Measurements from ENCODE around the gene MAF. TPM values are rescaled to one million over a fixed set of nuclear protein-coding genes. Genes with fewer than 3 reads are reported as not detected.

The MAF gene
- total and polyA plus RNA-seq, 2 of the 13 experiments (the other 11 are each of a cell fraction or from before 2014, with no cell fraction given): 0.07 to 0.31 TPM

DNA sequence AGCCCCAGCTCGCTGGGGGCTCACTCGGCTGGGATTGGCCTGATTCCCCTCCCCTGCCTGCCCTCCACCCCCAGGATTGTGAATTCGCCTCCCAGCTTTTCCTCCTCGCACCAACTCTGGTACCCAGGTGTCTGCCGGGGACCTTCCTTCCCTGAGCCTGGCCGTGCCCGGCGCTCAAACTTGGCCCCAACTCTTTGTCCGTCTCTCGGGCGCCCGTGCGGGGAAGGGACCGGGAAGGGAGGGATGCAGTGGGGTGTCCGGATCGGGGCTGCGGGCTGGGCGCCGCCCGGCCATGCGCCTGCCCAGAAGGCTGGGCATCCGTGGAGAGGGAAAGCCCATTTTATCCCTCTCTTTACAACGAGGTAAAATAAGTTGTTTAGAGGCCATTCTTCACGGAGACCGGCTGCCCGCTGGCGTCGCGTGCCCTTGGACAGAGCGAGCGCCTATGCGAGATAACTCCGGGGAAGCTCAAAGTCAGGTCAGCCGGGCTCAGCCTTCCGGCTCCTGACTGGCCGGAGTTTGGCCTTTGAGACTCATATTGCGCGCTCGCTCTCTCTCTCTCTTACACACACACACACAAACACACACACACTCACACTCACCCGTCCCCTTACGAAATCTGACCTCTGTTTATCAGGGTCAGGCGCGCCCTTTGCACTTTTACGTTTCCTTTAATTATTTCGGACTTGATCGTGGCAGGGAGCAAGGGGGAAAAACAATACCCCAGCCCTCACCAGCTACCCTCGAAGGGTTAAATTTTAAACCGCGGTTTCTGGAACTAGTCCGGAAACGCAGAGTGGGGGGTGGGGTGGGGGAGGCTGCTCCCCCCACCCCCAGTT lies 774 bp upstream of the MAF start (continued):
- TF ChIP-seq FOXA1 (IDR thresholded peaks at IDR 0.05): no peak
- 0 out of 2 replicates have a peak, but pooled peaks have one; percentile 30 for TF ChIP-seq FOXA1 (CRISPR knock-in tag; IDR thresholded peaks at IDR 0.05)
- TF ChIP-seq, protein P1, sequence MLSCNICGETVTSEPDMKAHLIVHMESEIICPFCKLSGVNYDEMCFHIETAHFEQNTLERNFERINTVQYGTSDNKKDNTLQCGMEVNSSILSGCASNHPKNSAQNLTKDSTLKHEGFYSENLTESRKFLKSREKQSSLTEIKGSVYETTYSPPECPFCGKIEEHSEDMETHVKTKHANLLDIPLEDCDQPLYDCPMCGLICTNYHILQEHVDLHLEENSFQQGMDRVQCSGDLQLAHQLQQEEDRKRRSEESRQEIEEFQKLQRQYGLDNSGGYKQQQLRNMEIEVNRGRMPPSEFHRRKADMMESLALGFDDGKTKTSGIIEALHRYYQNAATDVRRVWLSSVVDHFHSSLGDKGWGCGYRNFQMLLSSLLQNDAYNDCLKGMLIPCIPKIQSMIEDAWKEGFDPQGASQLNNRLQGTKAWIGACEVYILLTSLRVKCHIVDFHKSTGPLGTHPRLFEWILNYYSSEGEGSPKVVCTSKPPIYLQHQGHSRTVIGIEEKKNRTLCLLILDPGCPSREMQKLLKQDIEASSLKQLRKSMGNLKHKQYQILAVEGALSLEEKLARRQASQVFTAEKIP (CRISPR knock-in tag; IDR thresholded peaks at IDR 0.05; ENCODE audit: borderline replicate concordance): no peak
- TF ChIP-seq, protein P2, sequence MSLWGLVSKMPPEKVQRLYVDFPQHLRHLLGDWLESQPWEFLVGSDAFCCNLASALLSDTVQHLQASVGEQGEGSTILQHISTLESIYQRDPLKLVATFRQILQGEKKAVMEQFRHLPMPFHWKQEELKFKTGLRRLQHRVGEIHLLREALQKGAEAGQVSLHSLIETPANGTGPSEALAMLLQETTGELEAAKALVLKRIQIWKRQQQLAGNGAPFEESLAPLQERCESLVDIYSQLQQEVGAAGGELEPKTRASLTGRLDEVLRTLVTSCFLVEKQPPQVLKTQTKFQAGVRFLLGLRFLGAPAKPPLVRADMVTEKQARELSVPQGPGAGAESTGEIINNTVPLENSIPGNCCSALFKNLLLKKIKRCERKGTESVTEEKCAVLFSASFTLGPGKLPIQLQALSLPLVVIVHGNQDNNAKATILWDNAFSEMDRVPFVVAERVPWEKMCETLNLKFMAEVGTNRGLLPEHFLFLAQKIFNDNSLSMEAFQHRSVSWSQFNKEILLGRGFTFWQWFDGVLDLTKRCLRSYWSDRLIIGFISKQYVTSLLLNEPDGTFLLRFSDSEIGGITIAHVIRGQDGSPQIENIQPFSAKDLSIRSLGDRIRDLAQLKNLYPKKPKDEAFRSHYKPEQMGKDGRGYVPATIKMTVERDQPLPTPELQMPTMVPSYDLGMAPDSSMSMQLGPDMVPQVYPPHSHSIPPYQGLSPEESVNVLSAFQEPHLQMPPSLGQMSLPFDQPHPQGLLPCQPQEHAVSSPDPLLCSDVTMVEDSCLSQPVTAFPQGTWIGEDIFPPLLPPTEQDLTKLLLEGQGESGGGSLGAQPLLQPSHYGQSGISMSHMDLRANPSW (CRISPR knock-in tag; IDR thresholded peaks at IDR 0.05; ENCODE audit: borderline replicate concordance): no peak
- TF ChIP-seq ZNF124 (CRISPR knock-in tag; IDR thresholded peaks at IDR 0.05): no peak
- TF ChIP-seq ZKSCAN8 (CRISPR knock-in tag; IDR thresholded peaks at IDR 0.05; ENCODE audit: borderline replicate concordance): no peak
- TF ChIP-seq, protein P3, sequence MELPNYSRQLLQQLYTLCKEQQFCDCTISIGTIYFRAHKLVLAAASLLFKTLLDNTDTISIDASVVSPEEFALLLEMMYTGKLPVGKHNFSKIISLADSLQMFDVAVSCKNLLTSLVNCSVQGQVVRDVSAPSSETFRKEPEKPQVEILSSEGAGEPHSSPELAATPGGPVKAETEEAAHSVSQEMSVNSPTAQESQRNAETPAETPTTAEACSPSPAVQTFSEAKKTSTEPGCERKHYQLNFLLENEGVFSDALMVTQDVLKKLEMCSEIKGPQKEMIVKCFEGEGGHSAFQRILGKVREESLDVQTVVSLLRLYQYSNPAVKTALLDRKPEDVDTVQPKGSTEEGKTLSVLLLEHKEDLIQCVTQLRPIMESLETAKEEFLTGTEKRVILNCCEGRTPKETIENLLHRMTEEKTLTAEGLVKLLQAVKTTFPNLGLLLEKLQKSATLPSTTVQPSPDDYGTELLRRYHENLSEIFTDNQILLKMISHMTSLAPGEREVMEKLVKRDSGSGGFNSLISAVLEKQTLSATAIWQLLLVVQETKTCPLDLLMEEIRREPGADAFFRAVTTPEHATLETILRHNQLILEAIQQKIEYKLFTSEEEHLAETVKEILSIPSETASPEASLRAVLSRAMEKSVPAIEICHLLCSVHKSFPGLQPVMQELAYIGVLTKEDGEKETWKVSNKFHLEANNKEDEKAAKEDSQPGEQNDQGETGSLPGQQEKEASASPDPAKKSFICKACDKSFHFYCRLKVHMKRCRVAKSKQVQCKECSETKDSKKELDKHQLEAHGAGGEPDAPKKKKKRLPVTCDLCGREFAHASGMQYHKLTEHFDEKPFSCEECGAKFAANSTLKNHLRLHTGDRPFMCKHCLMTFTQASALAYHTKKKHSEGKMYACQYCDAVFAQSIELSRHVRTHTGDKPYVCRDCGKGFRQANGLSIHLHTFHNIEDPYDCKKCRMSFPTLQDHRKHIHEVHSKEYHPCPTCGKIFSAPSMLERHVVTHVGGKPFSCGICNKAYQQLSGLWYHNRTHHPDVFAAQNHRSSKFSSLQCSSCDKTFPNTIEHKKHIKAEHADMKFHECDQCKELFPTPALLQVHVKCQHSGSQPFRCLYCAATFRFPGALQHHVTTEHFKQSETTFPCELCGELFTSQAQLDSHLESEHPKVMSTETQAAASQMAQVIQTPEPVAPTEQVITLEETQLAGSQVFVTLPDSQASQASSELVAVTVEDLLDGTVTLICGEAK (IDR thresholded peaks at IDR 0.05): no peak
- TF ChIP-seq, protein P3 (CRISPR knock-in tag; IDR thresholded peaks at IDR 0.05): peak; percentile 58; the same call in 1 of the 2 replicates
- no peak; the same call in 1 of the 2 replicates for TF ChIP-seq SNAPC2 (CRISPR knock-in tag; IDR thresholded peaks at IDR 0.05)
- TF ChIP-seq, protein P4, sequence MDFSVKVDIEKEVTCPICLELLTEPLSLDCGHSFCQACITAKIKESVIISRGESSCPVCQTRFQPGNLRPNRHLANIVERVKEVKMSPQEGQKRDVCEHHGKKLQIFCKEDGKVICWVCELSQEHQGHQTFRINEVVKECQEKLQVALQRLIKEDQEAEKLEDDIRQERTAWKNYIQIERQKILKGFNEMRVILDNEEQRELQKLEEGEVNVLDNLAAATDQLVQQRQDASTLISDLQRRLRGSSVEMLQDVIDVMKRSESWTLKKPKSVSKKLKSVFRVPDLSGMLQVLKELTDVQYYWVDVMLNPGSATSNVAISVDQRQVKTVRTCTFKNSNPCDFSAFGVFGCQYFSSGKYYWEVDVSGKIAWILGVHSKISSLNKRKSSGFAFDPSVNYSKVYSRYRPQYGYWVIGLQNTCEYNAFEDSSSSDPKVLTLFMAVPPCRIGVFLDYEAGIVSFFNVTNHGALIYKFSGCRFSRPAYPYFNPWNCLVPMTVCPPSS (IDR thresholded peaks at IDR 0.05): no peak
- no peak for TF ChIP-seq SYNCRIP (IDR thresholded peaks at IDR 0.05; ENCODE audit: insufficient read depth, low read depth, low read length)
- peak; percentile 87 for TF ChIP-seq NCOR1 (IDR thresholded peaks at IDR 0.05; ENCODE audit: borderline replicate concordance, low read length)
- no peak for TF ChIP-seq IRF2 (CRISPR knock-in tag; IDR thresholded peaks at IDR 0.05)
- no peak for TF ChIP-seq ZNF367 (CRISPR knock-in tag; IDR thresholded peaks at IDR 0.05; ENCODE audit: borderline replicate concordance)
